ENCODE data around the gene PRX. TPM values are rescaled to one million over a fixed set of nuclear protein-coding genes. Genes with fewer than 3 reads are reported as not detected.

The PRX gene
- total and polyA plus RNA-seq, 2 of the 13 experiments (the other 11 are each of a cell fraction or from before 2014, with no cell fraction given), result 0.66 TPM

DNA sequence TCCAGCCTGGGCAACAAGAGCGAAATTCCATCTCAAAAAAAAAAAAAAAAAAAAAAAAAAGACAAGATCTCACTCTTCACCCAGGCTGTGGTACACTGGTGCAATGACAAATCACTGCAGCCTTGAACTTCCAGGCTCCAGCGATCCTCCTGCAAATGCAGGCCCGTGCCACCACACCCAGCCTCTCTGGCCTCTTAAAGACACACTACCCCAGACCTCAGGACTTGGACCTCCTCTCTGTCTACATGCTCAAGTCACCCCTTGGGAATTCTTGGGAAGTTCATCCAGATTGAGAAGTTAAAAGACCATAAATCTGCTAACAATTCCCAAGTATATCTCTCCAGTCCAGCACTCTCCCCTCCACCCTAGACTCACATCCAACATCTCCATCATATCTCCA, 12.6 kb downstream of the PRX start (continued):
- TF ChIP-seq ZNF318 (CRISPR knock-in tag; IDR thresholded peaks at IDR 0.05), result no peak

- in situ Hi-C loops (cut with HindIII; ENCODE audit: extremely low pct_ligation_motif_present, low pct_unique_long_range_greater_than_20kb), result no loop called here
- no peak overlapping the region for H3K4me2 ChIP-seq (ENCODE audit: low read depth, low read length)
- no peak overlapping the region for H2AFZ ChIP-seq (ENCODE audit: low read length)
- H3K9me3 ChIP-seq (ENCODE audit: low read length), result no peaks in the 10 kb centered on the region
- FAIRE-seq (no peak), ATAC-seq (no peak), DNase-seq (ENCODE audit: low spot score) (no peak)
- no peak overlapping the region for H3K27ac ChIP-seq (ENCODE audit: extremely low read length, insufficient read depth, low read length)
- peaks cover 9 to 35% of the 10 kb centered on the region in 2 experiments; a peak in 4 of 5 replicates for H3K27me3 ChIP-seq (ENCODE audit: control insufficient read depth in 1 of 2, insufficient read depth in 2 of 2, low read length in 2 of 2)
- H3K4me1 ChIP-seq (ENCODE audit: insufficient read depth, low read length), result peaks cover 13% of the 10 kb centered on the region
- BruUV-seq (replicated peaks), result no TSS peak
- ChIA-PET POLR2A (no interaction called here), CTCF (ENCODE audit: low intra/inter-chr PET ratio, low total read pairs) (no interaction called here)
- 82% methylated on average over 24 of the region's 49 CpGs for WGBS (ENCODE audit: low lambda C conversion rate)
- no peak overlapping the region for H3K4me3 ChIP-seq (replicated peaks in 1 of 3; ENCODE audit: insufficient read depth in 1 of 3, low read depth in 2 of 3, low read length in 3 of 3)
- intact Hi-C loops (cut with micrococcal nuclease; ENCODE audit: unreplicated experiment), result no loop called here
- H3K9ac ChIP-seq (ENCODE audit: insufficient read depth, low read depth, low read length), result no peak overlapping the region
- H4K20me1 ChIP-seq (ENCODE audit: insufficient read depth, low read length), result no peaks in the 10 kb centered on the region
- no peaks in the 10 kb centered on the region for H3K79me2 ChIP-seq (ENCODE audit: insufficient read depth, low read length)
- H3K36me3 ChIP-seq (replicated peaks in 1 of 2; ENCODE audit: control insufficient read depth in 1 of 2, insufficient read depth in 2 of 2, low read length in 2 of 2), result no peaks in the 10 kb centered on the region
- TF ChIP-seq PLRG1 (conservative IDR thresholded peaks at IDR 0.05), result no peak
- TF ChIP-seq ZSCAN29 (CRISPR knock-in tag; conservative IDR thresholded peaks at IDR 0.05), result no peak
- TF ChIP-seq ZNF749 (CRISPR knock-in tag; IDR thresholded peaks at IDR 0.05; ENCODE audit: borderline replicate concordance), result no peak
- no peak for TF ChIP-seq ZNF619 (CRISPR knock-in tag; IDR thresholded peaks at IDR 0.05)
- no peak for TF ChIP-seq KLF13 (CRISPR knock-in tag; IDR thresholded peaks at IDR 0.05)
- TF ChIP-seq IKZF4 (CRISPR knock-in tag; IDR thresholded peaks at IDR 0.05; ENCODE audit: borderline replicate concordance, low read depth, not compliant biosample characterization), result no peak
- TF ChIP-seq FOXA3 (CRISPR knock-in tag; IDR thresholded peaks at IDR 0.05), result no peak
- no peak for TF ChIP-seq CCDC6 (CRISPR knock-in tag; IDR thresholded peaks at IDR 0.05)
- no peak for TF ChIP-seq FOXO1 (CRISPR knock-in tag; IDR thresholded peaks at IDR 0.05)
- no peak for TF ChIP-seq MAFK (conservative IDR thresholded peaks at IDR 0.05 in 1 of 2, IDR thresholded peaks at IDR 0.05 in 1 of 2; ENCODE audit: low read length in 2 of 2)
- TF ChIP-seq, protein P1, sequence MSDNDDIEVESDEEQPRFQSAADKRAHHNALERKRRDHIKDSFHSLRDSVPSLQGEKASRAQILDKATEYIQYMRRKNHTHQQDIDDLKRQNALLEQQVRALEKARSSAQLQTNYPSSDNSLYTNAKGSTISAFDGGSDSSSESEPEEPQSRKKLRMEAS (IDR thresholded peaks at IDR 0.05), result no peak
- no peak for TF ChIP-seq ZNF430 (CRISPR knock-in tag; IDR thresholded peaks at IDR 0.05)
- TF ChIP-seq SOX5 (CRISPR knock-in tag; IDR thresholded peaks at IDR 0.05; ENCODE audit: borderline replicate concordance), result no peak
Observed at GRCh38 chr19:40398417-40399131, 14.6 kb downstream of the PRX start.

All from HepG2 (cell line).